GM19023 (cell line): ENCODE data around the gene DISC1.

Experiments
- ATAC-seq: cut with Tn5 transposase; IDR thresholded peaks from one replicate; pipeline ENCODE4 v1.9.1; 2021; ENCODE audit warnings: mild to moderate bottlenecking, moderate library complexity; ENCODE audit not compliant: unreplicated experiment

The DISC1 gene

DNA sequence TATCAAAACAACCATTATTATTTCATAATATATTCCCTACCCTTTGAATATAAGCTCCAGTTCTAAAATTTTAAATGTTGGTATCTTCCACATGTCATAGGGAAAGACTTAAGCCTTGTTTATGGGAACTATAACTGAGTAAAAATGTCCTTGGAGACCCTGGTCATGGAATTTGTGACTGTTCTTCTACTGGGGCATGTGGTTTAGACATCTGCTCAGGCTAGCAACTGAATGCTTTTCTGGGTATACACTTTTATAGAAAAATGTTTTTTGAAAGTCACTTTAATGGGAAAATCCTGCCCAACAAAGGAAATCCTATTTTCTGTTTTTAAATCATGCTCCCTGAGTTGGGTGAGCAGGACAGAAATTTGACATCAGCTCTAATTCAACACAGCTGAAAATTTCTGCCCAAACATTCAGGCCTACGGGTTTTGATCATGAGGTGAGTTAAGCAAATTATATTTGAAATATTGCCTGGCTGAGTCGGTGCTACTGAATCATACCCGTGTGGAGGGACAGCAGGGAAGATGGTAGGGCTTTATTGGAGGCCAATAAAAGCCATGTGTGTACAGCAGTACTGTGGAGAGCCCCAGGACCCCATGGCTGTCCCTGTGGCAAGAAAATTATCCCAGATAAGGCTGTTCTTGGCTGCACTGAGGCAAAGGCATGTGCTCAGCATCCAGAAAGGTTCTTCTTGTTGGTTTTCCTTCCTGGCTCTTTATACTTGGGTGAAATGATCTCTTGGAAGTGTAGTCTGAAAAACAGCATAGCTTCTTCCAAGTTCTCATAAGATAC lies 391.8 kb downstream of the DISC1 start:
- ATAC-seq, result no peak

DNA sequence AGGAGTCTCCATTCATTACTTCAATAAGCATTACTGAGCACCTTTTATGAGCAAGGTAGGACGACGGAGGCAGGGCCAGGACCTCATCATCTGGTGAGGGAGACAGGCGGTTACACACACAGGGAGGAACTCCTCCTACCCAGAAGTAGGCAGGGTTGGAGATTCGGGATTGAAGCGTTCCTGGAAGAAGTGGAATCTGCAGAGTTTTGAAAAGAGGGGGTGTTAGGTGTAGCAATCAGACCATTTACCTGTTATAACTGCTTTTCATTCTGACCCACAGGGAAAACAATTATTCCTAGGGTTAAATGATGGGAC lies 392.4 kb downstream of the DISC1 start:
- ATAC-seq, result no peak

DNA sequence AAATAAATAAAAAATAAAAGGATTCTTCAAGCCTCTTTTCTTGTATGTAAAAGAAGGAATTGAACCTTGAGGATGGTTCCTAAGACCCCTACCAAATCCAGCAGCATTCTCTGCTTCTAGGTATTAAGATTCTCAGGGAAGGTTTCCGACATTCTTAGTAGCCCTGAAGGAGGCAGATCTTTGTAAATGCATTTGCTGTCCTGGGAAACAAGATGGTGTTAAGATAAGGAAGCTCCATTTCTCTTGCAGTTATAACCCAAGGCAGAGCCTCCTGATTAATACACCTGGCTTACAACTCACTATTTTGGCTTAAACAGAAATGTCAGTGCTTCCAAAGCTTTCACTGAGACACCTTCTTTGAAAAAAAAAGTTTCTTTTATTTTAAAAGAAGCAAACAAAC lies 393.8 kb downstream of the DISC1 start:
- ATAC-seq, result no peak

DNA sequence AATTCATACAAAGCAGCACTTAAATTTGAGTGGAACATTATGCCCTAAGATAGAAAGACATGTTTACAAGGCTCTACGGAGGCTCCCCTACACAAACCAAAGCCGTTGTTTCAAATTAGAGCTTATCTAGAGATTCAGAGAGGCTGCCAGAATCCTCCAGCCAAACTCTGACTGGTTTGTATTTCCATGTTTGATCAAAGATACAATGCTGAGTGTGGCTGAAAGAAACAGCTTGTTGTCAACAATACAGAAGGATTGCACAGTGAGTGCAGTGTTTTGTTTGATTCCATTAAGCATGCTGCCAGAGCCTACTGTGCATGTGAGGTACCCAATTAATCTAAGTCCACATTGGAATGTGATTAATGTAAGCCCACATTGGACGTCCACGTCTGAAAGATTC lies 402.7 kb downstream of the DISC1 start:
- ATAC-seq, result no peak

DNA sequence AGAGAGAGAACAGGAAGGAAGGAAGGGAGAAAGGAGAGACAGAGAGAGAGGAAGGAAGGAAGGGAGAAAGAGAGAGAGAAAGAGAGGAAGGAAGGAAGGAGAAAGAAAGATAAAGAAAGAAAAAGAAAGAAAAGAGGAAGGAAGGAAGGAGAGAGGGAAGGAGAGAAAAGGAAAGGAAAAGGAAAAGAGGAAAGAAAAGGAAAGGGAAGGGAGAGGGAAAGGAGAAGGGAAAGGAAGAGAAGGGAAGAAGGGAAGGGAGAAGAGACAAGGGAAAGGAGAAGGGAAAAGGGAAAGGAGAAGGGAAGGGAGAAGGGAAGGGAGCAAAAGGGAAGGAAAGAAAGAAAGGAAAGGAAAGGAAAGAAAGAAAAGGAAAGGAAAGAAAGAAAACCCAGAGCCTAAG lies 404.6 kb downstream of the DISC1 start:
- ATAC-seq, result no peak

DNA sequence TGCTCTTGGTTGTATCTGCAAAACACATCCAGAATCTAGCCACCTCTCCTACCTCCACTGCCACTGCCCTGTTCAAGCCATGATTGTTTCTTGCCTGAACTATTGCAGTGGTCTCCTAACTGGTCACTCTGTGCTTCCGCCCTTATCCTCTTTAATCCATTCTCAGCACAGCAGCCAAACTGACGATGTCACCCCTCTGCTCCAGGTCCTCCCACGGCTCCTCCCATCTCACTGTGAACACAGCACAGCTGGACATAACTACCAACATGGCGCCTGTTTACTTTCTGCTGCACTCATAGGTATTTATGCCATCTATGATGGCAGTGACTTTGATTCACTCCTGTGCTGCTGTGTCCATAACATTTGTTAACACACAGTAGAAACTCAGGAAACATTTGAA lies 406.7 kb downstream of the DISC1 start:
- ATAC-seq, result no peak

DNA sequence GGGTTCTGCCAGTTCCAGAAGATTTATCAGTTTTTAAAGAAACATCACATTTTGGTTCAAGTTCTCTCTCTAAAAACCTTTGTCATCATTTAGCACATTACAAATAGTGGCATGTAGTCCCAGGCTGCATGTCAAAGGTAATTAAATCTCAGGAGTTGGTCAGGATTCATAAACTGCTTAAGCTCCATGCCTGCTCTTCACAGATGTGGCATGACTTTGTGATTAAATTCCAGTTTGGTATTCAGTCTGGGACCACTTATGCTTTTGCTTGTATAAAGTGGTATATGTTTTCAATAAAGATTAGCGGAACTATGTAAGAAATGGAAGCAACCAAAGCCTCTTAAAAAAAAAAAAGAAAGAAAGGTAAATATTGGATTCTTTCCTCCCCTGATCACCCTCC lies 408.0 kb downstream of the DISC1 start:
- no peak for ATAC-seq

DNA sequence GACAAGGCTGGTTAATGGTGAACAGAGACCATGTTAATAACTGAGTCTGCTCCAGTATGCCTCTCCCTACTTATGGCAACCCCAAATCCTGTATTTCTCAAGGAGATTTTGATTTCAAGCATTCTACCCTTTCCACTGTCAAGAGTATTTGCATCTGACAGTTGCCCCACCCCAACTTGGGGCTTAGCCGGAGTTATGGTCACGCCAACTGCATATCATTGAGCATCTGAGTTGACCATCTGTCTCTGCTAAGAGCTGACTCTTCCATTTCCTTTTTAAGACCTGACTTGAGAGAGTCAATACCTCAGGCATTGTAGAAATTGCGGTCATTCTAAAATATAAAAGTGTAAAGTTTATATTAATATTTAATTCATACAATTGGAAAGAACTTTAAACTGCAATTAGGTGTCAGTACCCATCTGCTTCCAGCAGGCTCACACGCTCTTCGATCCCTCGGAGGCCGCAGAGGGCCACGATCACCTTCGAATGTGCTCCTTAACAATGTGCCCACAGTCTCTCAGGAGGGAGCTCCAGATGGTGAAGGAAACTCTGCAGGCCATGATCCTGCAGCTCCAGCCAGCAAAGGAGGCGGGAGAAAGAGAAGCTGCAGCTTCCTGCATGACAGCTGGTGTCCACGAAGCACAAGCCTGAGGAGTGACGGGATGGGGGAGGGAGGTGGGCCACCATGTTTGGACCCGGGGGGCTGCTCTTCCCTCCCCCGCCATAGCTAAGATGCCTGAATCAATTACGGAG lies 409.8 kb downstream of the DISC1 start:
- ATAC-seq, result no peak

DNA sequence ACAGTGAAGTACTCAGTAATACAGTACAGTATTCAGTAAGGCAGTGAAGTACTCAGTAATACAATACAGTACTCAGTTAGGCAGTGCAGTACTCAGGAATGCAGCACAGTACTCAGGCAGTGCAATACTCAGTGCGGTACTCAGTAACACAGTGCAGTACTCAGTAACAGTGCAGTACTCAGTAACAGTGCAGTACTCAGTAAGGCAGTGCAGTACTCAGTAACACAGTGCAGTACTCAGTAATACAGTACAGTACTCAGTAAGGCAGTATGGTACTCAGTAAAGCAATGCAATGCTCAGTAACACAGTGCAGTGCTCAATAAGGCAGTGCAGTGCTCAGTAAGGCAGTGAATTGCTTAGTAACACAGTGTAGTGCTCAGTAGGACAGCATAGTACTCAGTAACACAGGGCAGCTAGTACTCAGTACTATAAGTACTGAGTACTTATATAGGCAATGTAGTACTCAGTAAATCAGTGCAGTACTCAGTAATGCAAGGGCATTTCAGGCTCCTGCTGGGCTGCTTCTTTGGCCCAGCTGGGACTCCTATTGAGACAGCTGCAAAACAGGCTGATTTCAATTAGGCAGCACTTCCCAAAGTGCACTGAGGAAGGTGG lies 411.3 kb downstream of the DISC1 start:
- no peak for ATAC-seq

DNA sequence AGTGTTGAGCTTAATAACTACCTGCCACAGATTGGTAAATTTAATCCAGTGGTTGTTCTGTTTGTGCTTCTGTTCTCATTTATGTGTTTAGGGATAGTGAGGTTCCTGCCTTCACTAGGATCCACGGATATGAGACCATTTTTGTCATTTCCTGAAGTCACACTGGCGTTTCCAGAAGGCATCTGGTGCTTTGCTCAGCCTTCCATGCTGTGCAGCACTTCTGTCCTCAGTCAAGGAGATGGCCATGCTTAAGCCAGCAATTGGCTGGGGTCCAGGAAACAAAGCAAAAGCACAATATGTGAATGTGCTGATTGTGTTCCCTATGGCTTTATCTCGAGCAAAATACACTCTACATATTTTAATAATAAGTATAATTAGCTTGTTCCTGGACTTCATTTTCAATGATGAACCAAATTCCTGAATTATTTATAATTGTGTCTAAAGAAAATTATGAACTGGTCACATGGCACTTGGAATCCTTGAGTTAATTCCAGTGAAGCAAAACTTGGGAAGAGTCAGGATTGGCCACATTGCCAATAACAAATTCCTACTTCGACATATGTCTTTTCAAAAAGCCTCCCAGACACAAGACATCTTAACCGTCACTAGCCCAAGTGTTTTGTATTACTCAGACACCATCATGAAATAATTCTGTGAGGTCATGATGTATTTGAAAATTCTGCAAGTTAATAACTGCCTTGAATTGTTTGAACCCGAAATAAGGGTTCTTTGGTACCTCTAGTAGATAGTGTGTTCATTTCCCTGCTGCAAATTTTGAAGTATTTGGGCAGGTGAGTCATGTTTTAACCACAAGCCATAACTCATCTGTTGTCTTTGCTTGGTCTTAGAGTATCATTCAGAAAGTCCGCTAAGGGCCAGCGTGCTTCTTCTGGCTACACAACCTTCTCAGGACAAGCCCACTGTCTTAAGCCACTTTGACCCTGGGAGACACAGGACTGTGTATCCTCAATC lies 412.4 kb downstream of the DISC1 start:
- no peak for ATAC-seq

DNA sequence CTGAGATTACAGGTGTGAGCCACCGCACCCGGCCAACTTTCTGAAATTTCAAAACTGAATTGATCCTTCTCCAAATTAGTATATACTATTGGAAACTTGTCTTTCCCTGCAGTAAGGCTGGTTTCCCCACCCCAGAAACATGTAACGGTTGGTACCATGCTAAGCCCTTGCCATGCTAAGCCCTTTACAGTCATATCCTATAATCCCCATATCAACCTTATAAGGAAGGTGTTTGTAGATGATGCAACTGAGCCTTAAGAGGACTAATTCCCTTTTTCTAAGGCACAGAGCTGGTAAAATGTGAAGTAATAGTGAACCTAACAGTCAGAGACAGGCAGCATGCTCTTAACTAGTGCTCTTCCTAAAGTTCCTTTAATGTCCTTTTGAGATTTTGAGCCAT lies 413.7 kb downstream of the DISC1 start:
- no peak for ATAC-seq

DNA sequence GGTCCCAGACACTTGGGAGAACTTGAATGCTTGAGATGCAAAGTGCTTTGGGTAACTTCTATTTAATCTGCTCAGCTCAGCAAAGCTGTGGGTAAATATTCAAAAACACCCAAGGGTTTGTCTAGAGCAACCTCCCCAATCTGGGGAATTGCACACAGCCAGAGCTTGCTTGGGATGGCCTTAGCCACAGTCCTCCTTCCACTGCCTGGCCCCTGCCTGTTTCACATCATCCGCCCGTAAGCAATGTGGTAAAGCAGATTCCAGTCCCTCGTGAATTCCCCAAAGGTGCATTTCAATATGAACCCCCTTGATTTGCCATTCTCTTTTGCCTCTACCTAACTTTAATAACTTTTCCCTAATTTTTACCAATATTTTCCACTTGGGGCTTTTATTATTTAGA lies 418.1 kb downstream of the DISC1 start:
- ATAC-seq, result no peak

DNA sequence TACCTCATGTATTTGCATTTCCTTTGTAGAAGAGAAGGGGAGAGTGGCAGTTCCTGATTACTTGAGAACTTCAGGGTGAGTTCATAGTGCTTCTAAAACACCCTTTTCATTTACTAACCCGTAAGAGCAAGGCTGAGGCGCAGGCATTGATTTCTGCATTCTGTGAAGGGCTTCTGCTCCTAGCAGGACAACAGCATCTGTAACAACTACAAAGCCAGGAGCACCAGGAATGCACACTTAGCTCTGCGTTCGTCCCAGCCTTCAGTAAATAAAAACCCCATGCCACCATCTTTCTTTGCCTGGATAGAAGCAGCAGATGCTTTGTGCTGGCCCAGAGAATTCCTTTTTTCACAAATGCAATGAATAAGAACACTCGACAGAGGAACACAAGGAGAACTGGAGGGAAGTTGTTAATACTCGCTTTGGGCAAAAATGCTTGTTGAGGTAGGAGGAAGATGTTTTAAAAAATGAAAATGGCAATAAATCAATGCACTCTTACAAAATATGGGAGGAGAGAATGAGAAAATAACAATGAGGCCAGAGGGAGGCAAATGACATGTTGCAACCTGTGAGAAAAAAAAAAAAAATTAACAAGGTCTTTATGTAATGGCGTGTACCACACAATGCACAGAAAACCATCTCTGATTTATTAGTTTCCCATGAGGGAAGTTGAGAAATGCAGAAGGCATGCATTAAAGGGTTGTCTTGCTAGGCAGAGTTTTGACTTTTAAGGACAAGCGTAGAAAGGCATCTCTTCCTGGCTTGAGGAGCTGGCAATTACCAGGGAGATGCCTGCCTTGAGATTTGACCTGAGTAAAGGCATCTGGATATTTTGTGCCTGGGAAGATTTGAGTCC lies 418.8 kb downstream of the DISC1 start:
- no peak for ATAC-seq

DNA sequence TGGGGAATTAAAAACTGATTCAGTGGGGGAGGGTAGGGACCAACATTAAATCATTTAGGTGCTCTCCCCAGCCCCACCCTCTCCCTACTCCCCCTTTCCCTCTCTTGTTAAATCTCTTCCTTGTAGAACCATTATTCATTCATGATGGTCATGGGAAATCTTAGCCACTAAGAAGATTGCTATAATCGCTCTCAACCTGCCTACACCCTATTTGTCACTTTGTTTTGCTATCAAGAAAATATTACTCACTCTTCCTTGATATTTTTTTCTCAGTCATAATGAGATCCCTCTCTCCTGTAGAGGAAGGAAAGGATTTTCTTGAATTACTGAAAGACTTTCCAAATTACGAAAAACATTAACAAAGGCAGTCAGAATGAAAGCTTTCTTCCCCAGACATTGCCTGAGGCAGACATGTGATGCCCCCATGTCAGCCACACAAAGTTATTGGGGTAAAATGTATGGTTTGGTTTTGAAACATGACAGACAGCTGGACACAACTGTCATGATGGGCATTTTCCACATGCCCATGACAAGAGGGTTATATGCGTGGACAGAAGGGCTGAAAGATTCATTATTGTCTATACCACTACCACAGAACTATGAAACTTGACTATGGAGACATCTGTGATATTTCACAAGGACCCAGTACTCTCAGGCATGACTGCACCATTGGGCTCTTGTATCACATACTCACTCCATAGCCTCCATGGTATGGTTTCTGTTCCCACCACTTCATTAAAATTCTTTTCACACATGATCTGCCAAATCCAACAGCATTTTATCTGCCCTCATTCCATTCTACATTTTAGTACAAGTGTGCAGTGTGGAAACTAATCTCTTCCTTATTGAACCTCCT lies 420.1 kb downstream of the DISC1 start:
- ATAC-seq, result no peak

DNA sequence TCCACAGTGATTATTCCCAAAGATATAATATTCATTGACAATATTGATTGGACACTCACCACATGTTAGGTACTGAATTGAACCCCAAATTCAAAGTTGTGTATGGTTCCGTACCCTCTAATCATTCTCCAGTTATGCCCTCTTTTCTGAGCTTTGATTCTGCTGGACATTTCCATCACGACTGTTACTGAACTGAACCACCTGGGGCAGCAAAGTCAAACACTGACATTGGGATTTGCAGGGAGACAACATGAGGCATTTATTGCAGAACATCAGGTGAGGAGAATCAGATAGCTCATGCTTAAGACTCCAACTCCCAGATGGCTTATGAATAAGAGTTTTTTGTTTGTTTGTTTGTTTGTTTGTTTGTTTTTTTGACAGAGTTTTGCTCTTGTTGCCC lies 420.9 kb downstream of the DISC1 start:
- ATAC-seq, result no peak

DNA sequence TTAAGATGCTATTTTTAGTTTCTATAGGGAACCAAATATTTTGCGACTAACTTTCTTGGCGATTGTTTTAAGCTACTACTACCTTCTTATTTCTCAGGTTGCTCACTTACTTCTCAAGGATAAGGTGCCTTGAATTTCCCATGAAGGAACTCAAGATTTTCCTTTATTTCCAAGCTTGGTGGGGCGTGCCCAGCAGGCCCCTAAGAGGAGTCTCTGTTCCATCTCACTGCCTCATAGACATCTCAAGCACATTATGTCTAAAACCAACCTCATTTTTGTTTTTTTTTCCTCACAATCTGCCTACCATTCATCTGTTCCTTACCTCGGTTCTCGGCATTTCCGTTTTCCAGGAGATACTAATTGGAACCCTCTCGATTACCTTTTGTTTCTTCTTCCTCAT lies 421.9 kb downstream of the DISC1 start:
- no peak for ATAC-seq

DNA sequence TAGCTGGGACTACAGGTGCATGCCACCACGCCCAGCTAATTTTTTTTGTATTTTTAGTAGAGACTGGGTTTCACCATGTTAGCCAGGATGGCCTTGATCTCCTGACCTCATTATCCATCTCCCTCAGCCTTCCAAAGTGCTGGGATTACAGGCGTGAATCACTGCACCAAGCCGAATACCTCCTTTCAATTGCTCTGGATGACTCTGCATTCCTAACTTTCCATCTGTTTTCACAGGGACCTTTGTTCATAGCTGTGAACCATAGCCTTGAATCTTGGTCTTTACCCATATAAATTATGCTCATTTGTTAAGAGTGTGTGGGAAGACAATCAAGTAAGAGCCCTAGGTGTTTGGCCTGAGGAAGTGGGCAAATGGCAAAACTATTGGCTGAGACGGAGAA lies 422.7 kb downstream of the DISC1 start:
- ATAC-seq, result no peak

DNA sequence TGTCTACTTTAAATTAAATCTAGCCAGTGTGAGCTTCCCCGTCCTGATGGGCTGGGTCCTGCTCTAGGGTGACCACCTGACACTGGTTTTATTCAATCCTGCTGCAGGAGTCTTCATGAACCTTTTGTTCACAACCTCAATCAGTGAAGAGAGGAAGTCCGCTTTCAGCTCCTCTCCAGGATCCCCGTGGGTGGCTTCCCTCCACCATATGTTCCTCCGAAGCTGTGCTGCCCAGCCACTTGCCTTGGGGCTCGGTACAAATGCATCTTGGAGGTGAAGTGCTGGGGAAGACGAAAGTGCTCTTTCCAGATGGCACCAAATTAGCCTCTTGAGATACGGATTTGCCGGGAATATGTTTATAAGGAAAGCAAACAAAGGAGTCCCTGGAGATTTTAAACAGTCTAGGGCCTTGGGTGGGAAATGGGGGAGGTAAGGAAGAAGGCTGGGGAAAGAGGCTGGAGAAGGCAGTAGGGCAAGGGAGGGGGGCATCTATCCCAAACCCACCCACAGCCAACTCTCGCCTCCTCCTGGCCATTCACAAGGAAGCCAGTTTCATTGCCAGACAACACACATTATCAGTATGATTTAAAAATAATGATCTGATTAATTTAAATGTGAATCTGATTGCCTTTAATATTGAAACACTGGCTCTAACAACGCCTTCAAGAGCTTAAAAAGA lies 430.8 kb downstream of the DISC1 start:
- ATAC-seq, result no peak

DNA sequence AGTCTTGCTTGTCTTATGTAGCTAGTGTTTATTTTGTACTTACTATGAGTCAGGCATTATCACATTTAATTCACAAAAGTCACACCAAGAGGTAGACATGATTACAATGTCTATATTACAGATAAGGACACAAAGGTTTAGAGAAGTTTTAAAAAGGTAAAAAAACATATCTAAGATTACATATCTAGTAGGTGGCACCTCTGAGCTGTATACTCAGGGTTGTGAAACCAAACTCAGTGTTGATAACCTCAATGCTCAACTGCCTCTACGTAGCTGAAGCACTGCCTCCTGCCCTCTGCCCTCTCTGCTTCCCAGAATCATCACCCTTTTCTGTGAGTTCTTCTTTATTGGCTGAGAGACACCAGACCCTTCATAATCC lies 431.3 kb downstream of the DISC1 start:
- no peak for ATAC-seq
